Measurements from ENCODE around the gene PTPN6.
A peak's percentile ranks its signal among the peaks of the same experiment; 100 is the strongest.

The PTPN6 gene

DNA sequence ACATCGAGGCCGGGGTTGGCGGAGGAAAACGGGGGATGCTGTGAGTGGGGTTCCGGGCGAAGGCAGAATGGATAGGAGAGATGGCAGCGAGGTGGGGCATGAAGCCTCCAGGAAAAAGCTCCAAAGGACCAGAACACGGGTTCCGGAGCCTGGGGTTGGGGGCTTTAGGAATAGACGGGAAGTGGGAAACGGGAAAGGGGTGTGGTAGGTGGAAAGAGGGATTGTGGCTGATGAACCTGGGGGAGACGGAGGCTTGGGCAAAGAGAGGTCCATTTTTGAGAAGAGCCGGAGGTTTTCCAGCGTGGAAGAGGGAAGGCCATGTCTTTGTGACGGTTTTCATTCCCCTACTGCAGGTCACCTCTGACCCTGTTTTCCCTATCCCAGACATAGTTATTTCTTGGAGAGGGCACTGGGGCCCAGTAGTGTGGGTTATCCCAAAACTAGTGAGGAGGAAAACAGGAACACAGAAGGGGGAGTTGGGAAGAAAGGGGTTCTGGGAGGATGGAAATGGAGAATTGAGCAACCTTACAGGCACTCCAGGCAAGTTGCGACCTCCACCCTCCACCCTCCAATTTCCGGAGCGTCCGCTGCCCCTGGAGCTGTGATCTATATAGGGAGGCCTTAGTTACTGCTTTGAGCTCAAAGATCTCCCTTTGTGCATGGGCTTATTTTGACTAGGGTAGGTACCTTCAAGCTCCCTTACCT, 22.3 kb upstream of the PTPN6 start:
- Mint-ChIP-seq H3K4me3 (peak overlapping the region; percentile 77 to 87), H3K27ac (peak overlapping the region; percentile 90 to 98), H3K27me3 (no peaks in the 10 kb centered on the region), H3K4me1 (ENCODE audit: low read depth in 2 of 2) (peaks cover 26 to 39% of the 10 kb centered on the region in 2 donors), H3K36me3 (ENCODE audit: insufficient read depth) (peaks cover 16% of the 10 kb centered on the region), H3K9me3 (no peaks in the 10 kb centered on the region)
- no peak for DNase-seq
- no peak for ATAC-seq (replicated peaks)

DNA sequence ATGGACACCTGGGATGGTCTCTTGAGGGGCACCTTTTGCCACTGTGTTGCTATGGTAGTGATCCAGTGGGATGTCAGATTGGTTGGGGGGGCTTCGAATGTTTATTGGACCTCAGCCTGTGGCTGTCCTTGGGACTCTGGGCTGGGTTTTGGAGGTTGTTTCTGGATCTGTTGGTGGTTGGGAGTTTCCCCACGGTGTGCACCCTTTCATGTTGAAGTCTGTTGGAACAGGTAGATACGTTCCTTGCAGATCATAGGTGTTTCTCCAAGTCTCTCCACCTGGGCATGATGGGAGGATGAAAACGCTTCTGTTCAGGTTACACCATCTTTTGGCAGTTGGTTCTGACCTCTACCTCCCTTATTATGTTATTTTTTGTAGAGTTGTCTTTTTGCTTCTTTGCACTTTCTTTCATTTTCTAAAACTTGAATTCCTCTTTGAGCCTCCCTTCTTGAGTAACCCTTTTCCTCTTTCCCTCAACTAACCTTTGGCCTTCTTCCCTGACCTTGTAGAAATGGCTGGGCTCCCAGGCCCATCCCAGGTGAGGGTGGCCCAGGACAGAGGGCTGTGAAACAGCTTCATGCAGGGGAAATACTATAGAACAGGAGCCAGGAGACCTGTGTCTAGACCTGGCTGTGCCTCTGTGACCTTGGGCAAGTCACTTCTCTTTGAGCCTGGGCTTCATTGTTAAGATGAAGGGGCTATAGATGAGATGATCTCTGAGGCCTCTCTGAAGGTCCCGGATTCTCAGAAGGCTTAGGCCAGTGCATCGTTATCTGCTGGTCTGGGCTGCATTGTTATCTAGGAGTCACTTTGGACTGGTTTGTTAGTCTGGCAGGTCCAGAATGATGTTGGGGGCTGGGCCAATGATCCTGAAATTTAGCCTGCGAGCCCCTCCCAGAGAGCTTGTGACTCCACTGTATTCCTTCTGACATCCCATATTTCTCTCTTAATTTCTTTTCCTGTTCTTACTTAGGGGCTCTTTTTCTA, 21.4 kb upstream of the PTPN6 start:
- peak overlapping the region; percentile 5 to 90 for H3K27ac Mint-ChIP-seq
- ATAC-seq (replicated peaks) (no peak), DNase-seq (no peak)
- peaks cover 14% of the 10 kb centered on the region for H3K36me3 Mint-ChIP-seq (ENCODE audit: insufficient read depth)
- peaks cover 19 to 31% of the 10 kb centered on the region in 2 donors for H3K4me1 Mint-ChIP-seq (ENCODE audit: low read depth in 2 of 2)
- peak overlapping the region; percentile 77 to 87 for H3K4me3 Mint-ChIP-seq
- H3K27me3 Mint-ChIP-seq: no peaks in the 10 kb centered on the region
- H3K9me3 Mint-ChIP-seq: no peaks in the 10 kb centered on the region

DNA sequence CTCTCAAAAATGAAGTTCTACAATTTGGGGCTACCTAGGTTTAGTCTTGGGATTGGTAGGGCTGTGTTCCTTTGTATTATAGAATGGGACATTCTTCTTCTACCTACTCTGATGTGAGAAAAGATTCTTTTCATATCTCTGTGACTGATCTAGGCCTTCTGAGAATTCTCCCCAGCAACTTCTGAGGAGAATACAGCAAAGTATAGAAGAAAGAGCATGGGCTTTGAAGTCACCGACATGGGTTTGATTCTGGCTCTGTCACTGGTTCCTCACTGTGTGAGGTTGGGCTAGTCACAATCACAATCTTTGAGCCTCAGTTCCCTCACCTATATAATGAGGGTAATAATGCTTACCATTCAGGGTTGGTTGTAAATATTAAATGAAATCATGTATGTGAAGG, 18.4 kb upstream of the PTPN6 start:
- H3K36me3 Mint-ChIP-seq (ENCODE audit: insufficient read depth): peaks cover 25% of the 10 kb centered on the region
- peaks cover 27 to 30% of the 10 kb centered on the region in 2 donors for H3K4me1 Mint-ChIP-seq (ENCODE audit: low read depth in 2 of 2)
- DNase-seq (no peak), ATAC-seq (replicated peaks) (no peak)
- H3K9me3 Mint-ChIP-seq: no peaks in the 10 kb centered on the region
- no peak overlapping the region for H3K4me3 Mint-ChIP-seq
- H3K27me3 Mint-ChIP-seq: no peaks in the 10 kb centered on the region
- peak overlapping the region in 1 of 2 donors; percentile 31 for H3K27ac Mint-ChIP-seq

DNA sequence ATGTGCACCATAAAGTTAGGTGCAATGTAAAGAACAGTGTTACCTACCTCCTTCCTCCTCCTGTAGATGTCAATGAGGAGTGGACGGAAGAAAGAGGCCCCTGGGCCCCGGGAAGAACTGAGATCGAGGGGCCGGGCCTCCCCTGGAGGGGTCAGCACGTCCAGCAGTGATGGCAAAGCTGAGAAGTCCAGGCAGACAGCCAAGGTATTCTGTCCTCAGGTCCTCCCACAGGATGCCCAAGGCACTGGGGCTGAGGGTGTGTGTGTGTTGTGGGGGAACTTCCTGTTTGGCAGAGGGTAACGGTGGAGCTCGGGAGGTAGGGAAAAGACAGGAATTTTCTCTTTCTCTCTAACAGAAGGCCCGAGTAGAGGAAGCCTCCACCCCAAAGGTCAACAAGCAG, 17.0 kb upstream of the PTPN6 start:
- Mint-ChIP-seq H3K27me3 (no peaks in the 10 kb centered on the region), H3K27ac (peak overlapping the region; percentile 55 to 77), H3K9me3 (no peaks in the 10 kb centered on the region), H3K4me1 (ENCODE audit: low read depth in 2 of 2) (peaks cover 25 to 27% of the 10 kb centered on the region in 2 donors), H3K36me3 (ENCODE audit: insufficient read depth) (peaks cover 24% of the 10 kb centered on the region), H3K4me3 (no peak overlapping the region)
- ATAC-seq (replicated peaks): no peak
- DNase-seq: no peak

DNA sequence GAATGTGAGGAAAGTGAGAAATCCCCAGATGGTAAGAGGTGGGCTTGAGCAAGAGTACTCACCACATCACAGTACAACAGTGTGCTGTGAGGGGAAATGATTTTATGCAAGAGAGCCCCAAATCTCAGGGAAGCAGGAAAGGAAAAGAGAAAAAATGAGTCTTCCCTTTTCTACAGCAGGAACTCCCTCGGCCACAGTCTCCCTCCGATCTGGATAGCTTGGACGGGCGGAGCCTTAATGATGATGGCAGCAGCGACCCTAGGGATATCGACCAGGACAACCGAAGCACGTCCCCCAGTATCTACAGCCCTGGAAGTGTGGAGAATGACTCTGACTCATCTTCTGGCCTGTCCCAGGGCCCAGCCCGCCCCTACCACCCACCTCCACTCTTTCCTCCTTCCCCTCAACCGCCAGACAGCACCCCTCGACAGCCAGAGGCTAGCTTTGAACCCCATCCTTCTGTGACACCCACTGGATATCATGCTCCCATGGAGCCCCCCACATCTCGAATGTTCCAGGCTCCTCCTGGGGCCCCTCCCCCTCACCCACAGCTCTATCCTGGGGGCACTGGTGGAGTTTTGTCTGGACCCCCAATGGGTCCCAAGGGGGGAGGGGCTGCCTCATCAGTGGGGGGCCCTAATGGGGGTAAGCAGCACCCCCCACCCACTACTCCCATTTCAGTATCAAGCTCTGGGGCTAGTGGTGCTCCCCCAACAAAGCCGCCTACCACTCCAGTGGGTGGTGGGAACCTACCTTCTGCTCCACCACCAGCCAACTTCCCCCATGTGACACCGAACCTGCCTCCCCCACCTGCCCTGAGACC, 15.6 kb upstream of the PTPN6 start:
- Mint-ChIP-seq H3K4me3 (peak overlapping the region; percentile 78 to 80), H3K27me3 (no peaks in the 10 kb centered on the region), H3K4me1 (ENCODE audit: low read depth in 2 of 2) (peaks cover 19 to 24% of the 10 kb centered on the region in 2 donors)

DNA sequence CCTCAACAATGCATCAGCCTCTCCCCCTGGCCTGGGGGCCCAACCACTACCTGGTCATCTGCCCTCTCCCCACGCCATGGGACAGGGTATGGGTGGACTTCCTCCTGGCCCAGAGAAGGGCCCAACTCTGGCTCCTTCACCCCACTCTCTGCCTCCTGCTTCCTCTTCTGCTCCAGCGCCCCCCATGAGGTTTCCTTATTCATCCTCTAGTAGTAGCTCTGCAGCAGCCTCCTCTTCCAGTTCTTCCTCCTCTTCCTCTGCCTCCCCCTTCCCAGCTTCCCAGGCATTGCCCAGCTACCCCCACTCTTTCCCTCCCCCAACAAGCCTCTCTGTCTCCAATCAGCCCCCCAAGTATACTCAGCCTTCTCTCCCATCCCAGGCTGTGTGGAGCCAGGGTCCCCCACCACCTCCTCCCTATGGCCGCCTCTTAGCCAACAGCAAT, 14.9 kb upstream of the PTPN6 start:
- H3K9me3 Mint-ChIP-seq: no peaks in the 10 kb centered on the region
- peaks cover 19 to 24% of the 10 kb centered on the region in 2 donors for H3K4me1 Mint-ChIP-seq (ENCODE audit: low read depth in 2 of 2)
- H3K36me3 Mint-ChIP-seq (ENCODE audit: insufficient read depth): peaks cover 20% of the 10 kb centered on the region
- peak overlapping the region; percentile 78 to 80 for H3K4me3 Mint-ChIP-seq
- ATAC-seq (replicated peaks): no peak
- H3K27ac Mint-ChIP-seq: peak overlapping the region; percentile 95 to 98
- H3K27me3 Mint-ChIP-seq: no peaks in the 10 kb centered on the region
- DNase-seq: no peak

More for the DNA sequence above, 15.6 kb upstream of the PTPN6 start:
- H3K27ac Mint-ChIP-seq: peak overlapping the region; percentile 95 to 98
- H3K36me3 Mint-ChIP-seq (ENCODE audit: insufficient read depth): peaks cover 20% of the 10 kb centered on the region
- DNase-seq (no peak), ATAC-seq (replicated peaks) (no peak)
- H3K9me3 Mint-ChIP-seq: no peaks in the 10 kb centered on the region

DNA sequence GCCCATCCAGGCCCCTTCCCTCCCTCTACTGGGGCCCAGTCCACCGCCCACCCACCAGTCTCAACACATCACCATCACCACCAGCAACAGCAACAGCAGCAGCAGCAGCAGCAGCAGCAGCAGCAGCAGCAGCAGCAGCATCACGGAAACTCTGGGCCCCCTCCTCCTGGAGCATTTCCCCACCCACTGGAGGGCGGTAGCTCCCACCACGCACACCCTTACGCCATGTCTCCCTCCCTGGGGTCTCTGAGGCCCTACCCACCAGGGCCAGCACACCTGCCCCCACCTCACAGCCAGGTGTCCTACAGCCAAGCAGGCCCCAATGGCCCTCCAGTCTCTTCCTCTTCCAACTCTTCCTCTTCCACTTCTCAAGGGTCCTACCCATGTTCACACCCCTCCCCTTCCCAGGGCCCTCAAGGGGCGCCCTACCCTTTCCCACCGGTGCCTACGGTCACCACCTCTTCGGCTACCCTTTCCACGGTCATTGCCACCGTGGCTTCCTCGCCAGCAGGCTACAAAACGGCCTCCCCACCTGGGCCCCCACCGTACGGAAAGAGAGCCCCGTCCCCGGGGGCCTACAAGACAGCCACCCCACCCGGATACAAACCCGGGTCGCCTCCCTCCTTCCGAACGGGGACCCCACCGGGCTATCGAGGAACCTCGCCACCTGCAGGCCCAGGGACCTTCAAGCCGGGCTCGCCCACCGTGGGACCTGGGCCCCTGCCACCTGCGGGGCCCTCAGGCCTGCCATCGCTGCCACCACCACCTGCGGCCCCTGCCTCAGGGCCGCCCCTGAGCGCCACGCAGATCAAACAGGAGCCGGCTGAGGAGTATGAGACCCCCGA, 14.3 kb upstream of the PTPN6 start:
- Mint-ChIP-seq H3K27me3 (no peaks in the 10 kb centered on the region), H3K4me1 (ENCODE audit: low read depth in 2 of 2) (peaks cover 19 to 24% of the 10 kb centered on the region in 2 donors), H3K4me3 (peak overlapping the region; percentile 78 to 80), H3K27ac (peak overlapping the region; percentile 95 to 98), H3K9me3 (no peaks in the 10 kb centered on the region), H3K36me3 (ENCODE audit: insufficient read depth) (peaks cover 20% of the 10 kb centered on the region)
- ATAC-seq (replicated peaks): peak; percentile 2
- no peak for DNase-seq

DNA sequence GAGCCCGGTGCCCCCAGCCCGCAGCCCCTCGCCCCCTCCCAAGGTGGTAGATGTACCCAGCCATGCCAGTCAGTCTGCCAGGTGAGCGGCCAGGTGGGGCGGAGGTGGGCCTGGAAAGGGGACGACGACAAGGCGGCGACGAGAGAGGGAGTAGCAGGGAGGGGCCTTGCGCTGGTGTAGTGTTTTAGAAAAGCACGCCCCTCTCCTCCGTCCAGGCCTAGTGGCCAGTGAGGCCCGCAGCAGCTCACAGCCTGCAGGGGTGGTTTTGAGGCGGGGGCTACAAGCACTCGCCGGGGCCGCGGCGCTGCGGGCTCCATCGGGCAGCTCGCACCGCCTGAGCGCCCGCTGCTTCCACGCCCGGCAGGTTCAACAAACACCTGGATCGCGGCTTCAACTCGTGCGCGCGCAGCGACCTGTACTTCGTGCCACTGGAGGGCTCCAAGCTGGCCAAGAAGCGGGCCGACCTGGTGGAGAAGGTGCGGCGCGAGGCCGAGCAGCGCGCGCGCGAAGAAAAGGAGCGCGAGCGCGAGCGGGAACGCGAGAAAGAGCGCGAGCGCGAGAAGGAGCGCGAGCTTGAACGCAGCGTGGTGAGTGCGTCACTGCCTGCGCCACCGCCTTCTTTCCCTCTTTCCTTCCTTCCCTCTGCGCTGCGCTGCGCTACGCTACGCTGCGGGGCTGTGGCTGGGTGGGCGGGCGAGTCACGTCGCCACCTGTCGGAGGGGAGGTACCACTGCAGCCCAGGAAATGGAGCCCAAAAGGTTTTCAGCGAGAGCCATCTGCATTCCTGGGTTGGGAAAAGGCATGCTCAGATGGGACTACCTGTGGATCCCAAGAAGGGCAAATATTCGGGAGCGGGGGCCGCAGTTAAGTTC, 13.4 kb upstream of the PTPN6 start:
- Mint-ChIP-seq H3K27me3 (no peaks in the 10 kb centered on the region), H3K9me3 (no peaks in the 10 kb centered on the region), H3K27ac (peak overlapping the region; percentile 95 to 98), H3K36me3 (ENCODE audit: insufficient read depth) (peaks cover 27% of the 10 kb centered on the region), H3K4me1 (ENCODE audit: low read depth in 2 of 2) (peaks cover 19 to 21% of the 10 kb centered on the region in 2 donors), H3K4me3 (peak overlapping the region; percentile 78 to 80)
- peak; percentile 89 to 90 (median 89) for DNase-seq
- ATAC-seq (replicated peaks): peak; percentile 97

DNA sequence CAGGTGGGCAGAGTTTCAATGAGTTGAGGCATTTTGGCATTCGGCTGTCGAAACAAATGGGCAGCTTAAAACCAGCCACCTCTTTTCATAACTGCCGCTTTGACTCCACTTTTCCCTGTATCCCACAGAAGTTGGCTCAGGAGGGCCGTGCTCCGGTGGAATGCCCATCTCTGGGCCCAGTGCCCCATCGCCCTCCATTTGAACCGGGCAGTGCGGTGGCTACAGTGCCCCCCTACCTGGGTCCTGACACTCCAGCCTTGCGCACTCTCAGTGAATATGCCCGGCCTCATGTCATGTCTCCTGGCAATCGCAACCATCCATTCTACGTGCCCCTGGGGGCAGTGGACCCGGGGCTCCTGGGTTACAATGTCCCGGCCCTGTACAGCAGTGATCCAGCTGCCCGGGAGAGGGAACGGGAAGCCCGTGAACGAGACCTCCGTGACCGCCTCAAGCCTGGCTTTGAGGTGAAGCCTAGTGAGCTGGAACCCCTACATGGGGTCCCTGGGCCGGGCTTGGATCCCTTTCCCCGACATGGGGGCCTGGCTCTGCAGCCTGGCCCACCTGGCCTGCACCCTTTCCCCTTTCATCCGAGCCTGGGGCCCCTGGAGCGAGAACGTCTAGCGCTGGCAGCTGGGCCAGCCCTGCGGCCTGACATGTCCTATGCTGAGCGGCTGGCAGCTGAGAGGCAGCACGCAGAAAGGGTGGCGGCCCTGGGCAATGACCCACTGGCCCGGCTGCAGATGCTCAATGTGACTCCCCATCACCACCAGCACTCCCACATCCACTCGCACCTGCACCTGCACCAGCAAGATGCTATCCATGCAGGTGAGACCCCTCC, 12.6 kb upstream of the PTPN6 start:
- Mint-ChIP-seq H3K9me3 (no peaks in the 10 kb centered on the region), H3K27ac (peak overlapping the region; percentile 95 to 98), H3K4me1 (ENCODE audit: low read depth in 2 of 2) (peaks cover 25 to 26% of the 10 kb centered on the region in 2 donors), H3K36me3 (ENCODE audit: insufficient read depth) (peaks cover 35% of the 10 kb centered on the region), H3K27me3 (no peaks in the 10 kb centered on the region), H3K4me3 (peak overlapping the region; percentile 78 to 80)
- ATAC-seq (replicated peaks): no peak
- DNase-seq: no peak

DNA sequence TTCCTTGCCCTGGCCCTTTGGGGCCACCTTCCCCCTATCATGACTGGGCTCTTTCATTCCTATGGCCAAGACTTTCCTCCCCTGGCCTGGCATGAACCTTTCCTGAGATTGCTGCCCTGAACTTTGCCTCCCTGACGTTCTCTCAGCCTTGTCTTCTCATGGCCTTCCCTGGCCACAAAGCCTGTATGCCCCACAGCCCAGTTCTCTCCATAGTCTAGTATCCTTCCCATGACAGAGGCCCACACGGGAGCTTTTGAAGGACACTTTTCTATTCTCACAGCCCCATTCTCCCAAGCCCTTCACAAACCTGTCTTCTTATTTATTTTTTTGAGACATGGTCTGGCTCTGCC, 12.0 kb upstream of the PTPN6 start:
- Mint-ChIP-seq H3K36me3 (ENCODE audit: insufficient read depth) (peaks cover 41% of the 10 kb centered on the region), H3K9me3 (no peaks in the 10 kb centered on the region), H3K4me1 (ENCODE audit: low read depth in 2 of 2) (peaks cover 30 to 32% of the 10 kb centered on the region in 2 donors), H3K27ac (peak overlapping the region in 1 of 2 donors; percentile 95), H3K4me3 (peak overlapping the region; percentile 9 to 15), H3K27me3 (no peaks in the 10 kb centered on the region)
- DNase-seq (no peak), ATAC-seq (replicated peaks) (no peak)

DNA sequence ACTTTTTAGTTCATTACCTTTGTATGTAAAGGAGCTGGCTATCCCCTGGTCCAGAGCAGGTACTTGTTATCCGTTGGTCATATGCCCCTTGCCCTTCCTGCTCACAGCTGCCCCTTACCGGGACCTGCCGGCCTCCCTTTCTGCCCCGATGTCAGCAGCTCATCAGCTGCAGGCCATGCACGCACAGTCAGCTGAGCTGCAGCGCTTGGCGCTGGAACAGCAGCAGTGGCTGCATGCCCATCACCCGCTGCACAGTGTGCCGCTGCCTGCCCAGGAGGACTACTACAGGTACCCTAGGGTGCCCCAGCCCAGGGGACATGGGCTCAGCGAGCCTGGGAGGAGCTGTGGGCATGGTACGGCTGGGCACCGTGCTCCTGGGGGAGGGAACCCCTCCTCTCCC, 9.9 kb upstream of the PTPN6 start:
- H3K36me3 Mint-ChIP-seq (ENCODE audit: insufficient read depth): peaks cover 49% of the 10 kb centered on the region
- H3K27me3 Mint-ChIP-seq: no peaks in the 10 kb centered on the region
- H3K27ac Mint-ChIP-seq: peak overlapping the region in 1 of 2 donors; percentile 100
- H3K9me3 Mint-ChIP-seq: no peaks in the 10 kb centered on the region
- ATAC-seq (replicated peaks): no peak
- DNase-seq: no peak
- H3K4me3 Mint-ChIP-seq: no peak overlapping the region
- peaks cover 43% of the 10 kb centered on the region in 2 donors for H3K4me1 Mint-ChIP-seq (ENCODE audit: low read depth in 2 of 2)

All from effector memory CD8-positive, alpha-beta T cell (primary cell).